Germinal center (tissue), 1 donor: ENCODE results near the gene CORO2B.

Experiments used
- DNase-seq: peaks from one replicate; pipeline ENCODE4 v3.0.0; 2012; ENCODE audit warnings: mixed read lengths, low spot score

The CORO2B gene

DNA sequence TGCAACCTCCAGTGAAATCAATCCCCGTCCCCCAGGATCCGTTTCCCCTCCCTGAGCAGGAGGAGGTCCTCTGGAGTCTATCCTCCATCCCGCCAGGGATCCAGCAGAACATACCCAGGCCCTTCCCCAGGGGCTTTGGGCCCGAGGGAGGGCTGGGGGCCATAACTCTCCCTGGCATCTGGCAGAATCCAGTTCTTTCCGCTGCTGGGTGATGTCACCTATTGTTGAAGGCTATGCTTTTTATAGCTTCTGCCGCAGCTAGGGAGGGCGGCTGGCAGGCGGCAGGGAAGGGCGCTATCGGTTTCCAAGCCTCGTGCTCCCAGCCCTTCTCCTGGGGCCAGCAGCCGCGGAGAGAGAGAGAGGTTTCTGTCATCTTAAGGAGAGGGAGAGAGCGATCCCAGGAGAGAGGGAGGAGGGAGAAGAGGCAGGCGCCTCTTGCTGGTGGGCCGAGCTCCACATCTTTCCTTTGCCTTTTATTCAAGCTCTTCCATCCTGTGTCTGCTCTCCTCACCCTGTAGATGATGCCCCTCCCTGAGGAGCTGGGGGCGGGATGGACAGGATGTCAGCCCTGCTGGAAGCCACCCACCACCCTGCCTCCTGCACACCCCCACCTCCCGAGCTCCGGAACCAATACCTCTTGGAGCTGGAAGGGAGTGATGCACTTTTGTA is 121.8 kb downstream of the CORO2B start:
- no peak for DNase-seq

DNA sequence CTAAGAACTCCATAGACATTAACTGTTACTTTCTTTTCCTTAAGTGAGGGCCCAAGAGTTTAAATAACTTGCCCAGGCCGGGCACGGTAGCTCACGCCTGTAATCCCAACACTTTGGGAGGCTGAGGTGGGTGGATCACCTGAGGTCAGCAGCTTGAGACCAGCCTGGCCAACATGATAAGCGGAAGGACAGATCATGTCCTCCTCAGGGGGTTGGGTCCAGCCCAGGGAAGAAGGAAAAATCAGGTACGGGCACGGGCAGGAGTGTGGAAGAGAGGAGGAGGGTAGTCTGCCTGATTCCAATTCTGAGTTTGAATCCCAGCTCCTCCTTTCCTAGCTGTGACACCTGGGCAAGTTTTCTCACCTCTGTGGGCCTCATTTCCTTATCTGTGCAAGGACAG is 123.1 kb downstream of the CORO2B start:
- DNase-seq, result no peak

DNA sequence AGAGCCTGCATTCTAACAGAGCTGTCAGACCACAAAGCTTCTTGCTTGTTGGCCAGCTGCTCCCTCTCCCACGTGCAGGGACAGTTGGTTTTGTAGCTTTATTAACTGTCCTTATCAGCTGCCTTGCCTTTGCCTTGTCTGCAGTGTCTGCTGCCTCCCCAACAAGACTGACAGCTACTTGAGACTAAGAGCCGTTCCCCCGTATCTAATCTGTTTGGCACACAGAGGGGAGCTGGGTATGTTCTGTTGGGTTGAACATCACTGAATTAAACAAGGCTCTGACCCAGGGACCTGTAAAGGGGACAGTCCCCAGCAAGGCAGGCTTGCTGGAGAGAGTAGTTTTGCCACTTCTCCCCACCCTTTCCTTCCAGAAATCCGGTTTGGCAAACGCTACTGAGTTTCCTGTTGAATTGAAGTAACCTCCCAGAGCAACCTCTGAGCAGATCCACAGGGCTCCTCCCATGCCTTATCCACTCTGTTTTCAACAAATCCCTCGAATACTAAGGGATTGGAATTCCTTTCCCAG is 125.8 kb downstream of the CORO2B start:
- DNase-seq, result no peak

DNA sequence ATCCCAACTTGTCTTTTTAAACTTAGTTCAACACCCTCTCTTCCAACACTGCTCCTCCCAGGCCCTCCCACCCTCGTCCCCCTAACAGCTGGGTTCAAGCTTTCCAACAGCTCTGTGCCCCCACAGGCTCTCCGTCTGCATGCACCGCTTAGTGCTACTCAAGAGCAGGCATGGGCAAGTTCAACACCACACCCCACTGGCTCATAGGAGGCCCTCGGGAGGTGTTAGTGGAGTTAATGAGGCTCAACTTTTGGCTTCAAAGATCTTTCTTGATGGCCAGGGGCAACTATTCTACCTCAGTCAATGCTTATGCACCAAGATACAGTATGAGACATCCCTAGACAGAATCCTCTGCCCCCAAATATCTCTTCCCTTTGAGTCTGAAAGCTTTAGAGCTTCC is 127.5 kb downstream of the CORO2B start:
- DNase-seq, result no peak

DNA sequence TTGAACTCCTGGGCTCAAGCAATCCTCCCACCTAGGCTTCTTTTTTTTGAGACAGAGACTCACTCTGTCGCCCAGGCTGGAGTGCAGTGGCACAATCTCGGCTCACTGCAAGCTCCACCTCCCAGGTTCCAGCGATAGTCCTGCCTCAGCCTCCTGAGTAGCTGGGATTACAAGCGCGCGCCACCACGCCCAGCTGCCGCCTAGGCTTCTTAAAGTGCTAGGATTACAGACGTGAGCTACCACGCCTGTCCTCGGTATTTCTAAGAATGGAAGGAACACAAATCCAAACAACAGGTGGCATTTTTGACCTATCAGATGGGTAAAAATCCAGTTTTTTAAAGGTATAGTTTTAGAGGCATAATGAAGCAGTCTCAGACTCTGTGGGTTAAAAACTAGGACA is 128.1 kb downstream of the CORO2B start:
- DNase-seq, result no peak

DNA sequence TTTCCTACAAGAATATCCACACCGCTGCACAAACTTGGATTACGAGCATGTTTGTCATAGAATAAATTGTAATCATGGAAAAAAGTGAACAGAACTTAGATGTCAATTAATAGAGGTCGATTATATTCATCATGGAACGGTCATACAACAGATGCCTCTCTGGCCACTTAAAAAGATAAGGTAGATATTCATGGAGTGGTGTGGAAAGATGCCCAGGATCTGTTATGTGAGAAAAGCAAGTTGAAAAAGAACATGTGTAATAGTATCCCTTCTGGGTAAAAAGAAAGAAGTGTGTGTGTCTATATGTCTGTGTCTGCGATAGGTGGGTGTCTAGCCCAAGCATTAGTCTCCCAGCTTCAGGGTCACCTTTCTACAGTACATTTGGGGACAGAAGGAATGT is 128.6 kb downstream of the CORO2B start:
- no peak for DNase-seq

DNA sequence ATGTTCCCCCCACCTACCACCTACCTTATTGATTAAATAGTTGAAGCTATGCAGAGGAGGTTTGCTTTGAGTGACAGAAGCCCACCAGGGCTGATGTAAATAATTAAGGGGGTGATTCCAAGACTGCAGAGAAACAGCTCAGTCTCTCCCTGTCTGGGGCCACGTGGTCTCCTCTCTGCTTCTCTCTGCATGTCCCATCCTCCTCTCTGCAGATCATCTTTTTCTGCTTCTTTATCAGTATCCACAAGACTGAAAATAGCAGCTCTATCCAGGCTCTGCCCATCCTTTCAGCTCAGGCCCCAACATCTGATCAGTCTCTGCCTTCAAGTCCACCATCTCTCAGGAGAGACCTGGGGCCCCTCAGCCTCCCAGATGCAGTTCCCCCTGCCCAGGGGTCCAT is 131.1 kb downstream of the CORO2B start:
- DNase-seq, result no peak

DNA sequence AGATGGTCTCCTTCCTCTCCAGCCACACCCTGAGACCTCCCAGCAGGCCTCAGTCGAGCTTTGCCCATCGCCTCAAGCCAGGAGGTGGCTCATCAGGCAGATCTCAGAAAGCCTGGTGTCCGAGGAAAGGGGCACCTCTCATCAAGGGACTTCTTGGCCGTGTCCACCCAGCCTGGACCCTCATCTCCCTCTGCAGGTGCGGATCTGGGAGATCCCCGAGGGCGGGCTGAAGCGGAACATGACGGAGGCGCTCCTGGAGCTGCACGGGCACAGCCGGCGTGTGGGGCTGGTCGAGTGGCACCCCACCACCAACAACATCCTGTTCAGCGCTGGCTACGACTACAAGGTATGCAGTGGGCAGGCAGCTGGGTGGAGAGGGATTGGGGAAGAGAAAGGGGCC is 131.7 kb downstream of the CORO2B start:
- DNase-seq, result no peak

DNA sequence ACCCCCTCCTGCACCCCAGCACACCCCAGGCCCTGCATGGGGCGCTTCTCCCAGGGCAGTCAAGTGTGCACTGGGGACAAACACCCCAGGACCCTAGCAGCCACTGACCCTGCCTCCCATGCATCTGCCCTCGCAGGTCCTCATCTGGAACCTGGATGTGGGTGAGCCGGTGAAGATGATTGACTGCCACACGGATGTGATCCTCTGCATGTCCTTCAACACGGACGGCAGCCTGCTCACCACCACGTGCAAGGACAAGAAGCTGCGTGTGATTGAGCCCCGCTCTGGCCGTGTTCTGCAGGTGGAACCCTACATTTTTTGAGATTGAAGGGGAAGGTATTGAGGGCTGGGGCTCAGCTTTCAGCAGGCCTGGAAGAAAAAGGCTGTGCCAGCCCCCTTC is 132.6 kb downstream of the CORO2B start:
- DNase-seq, result no peak

DNA sequence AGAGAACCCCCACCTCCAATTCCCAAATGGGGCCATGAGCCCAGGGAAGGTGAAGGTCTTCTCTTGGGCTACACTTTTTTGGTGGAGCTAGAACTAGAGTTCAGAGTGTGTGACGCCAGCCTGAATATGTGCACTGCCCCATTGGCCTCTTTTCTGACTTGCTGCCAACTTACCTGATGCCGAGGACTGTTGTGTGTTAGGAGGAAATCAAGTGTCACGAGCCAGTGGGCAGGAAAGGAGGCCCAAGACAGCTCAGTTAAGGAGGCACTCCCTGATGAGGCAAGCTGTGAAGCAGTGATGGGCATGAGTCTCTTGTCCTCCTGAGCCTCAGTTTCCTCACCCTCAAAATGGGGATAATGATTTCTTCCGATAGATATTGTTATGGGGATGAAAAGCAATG is 134.1 kb downstream of the CORO2B start:
- no peak for DNase-seq

DNA sequence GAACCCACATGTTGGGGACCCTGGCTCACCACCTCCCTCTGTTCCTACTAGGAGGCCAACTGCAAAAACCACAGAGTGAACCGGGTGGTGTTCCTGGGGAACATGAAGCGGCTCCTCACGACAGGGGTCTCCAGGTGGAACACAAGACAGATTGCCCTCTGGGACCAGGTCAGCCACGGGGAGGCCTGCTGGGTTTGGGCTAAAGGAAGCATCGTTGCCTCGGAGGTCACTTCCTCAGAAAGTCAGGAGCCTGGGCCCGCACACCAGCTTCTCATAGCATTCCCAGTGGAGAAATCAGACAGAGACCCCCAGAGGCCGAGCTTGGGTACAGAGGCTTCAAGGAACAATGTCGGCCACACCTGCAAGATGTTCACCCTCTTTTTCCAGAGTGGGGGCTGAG is 135.1 kb downstream of the CORO2B start:
- no peak for DNase-seq

DNA sequence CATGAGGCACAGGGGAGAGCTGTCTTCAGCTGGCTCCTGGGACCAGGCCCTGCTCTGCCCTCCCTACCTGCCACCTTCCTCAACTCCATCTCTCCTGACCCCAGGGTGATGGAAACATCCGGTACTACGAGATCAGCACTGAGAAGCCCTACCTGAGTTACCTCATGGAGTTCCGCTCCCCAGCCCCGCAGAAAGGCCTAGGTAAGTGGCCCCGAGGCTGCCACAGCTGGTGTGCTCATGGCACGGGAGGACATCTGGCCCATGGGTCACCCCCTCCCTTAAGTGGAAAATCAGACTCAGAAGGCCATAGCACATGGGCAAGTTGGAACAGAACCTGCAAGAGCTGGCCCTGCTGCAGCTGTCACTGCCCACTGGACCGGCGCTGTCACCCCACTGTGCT is 136.3 kb downstream of the CORO2B start:
- no peak for DNase-seq

DNA sequence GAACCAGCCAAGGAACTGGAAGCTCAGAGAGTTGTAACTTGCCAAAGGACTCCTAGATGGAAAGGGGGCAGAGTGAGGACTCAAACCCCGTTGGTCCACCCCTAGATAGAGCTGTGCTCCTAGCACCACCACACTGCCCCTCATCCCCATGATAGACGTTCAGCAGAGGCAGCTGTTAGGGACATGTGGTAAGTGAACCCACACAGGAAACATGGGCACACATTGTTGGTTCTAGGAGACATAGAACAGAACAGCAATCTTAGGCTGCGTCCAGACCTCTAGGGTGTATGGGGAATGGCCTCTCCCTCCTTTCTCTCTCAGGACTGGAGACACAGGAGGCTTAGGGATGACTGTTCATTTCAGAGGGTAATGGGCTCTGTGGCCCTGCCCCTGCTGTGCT is 139.2 kb downstream of the CORO2B start:
- no peak for DNase-seq

DNA sequence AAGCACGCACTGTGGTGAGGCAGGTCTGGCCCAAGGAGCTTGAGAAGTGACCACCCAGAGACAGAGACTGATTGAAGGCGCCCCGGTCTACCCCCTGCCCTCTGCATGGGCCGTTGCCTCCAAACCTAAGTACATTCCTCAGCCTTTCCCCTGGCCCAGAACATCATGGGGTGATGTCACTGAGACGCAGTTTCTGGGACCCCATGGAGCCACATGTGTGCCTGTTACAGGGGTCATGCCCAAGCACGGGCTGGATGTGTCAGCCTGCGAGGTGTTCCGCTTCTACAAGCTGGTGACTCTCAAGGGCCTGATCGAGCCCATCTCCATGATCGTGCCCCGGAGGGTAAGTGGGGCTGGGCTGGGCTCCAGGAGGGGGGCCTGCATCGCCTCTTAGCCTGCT is 139.7 kb downstream of the CORO2B start:
- DNase-seq, result no peak

DNA sequence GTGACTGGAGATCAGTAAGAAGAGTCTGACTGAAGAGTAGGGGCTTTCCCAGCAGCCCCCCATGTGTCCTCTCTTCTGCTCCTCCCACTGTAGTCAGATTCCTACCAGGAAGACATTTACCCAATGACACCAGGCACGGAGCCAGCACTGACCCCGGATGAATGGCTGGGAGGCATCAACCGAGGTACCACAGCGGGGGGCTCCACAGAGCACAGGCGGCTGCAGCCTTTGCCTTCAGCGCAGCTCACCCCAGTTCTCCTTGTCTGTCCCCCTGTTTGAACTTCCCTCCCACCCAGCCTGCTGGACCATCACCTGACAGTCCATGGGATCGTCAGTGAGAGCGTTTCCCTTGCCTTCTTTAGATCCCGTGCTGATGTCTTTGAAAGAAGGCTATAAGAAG is 140.3 kb downstream of the CORO2B start:
- no peak for DNase-seq

DNA sequence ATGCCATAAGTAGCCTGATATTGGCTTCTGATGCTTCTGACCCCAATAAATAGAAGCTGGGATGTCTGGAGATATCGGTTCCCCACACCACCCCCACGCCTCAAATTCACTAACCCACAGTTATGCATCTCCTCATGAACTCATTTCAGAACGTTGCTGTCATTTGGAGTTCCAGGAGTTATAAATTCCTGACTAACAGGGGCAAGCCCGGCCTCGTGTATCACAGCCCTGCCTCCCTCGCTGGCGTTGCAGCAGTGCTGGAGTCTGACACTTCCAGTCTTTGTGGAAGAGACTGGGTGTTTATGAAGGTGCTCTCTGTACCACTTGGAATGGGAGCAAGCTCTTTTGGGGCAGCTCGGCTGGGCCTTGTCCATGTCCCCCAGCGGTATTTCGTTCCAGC is 140.9 kb downstream of the CORO2B start:
- DNase-seq, result no peak

DNA sequence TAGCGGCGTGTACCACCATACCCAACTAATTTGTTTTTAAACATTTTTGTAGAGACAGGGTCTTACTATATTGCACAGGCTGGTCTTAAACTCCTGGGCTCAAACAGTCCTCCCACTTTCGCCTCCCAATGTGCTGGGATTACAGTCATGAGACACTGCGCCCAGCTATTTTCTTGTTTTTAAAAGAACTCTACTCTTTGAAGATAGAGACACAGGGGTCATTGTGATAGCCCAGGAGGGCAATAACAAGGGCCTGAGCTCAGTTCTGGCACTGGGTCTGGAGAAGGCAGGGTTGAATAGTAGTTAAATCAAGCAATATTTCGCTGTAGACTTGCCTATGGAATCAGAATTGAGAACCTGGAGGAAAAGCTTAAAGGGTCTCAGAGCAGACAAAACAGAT is 143.1 kb downstream of the CORO2B start:
- no peak for DNase-seq

DNA sequence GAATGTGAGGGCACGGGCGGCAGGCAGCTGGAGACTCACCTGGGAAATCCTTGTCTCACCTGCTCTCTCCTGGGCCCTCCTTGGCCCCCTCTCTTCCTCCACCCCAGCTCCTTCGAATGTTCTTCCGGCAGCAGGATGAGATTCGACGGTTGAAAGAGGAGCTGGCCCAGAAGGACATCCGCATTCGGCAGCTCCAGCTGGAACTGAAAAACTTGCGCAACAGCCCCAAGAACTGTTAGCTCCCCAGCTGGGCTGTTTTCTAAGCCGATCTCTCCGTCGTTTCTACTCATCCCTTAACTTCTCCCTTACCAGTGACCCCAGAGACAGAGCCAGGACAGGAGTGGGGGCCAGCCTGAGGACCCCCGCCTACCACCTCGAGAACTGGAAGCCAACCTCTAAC is 146.9 kb downstream of the CORO2B start:
- no peak for DNase-seq

DNA sequence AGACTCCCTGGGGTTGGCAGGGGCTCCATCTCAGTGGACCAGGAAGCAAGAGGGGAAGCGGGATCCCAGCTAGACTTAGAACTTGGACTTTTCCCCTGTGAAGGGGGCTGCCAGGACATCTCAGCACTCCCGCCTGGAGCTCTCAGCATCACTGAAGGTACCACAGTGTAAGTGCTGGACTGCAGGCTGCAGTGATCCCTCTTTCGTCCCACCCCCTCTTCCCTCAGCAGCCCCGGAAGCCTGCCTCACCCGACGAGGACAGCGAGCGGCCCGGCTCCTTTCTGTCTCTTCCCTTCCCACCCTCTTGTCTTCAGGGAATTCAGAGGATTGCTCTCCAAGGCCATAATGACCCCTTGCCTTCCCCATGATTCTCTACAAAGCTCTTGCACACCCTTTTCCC is 147.5 kb downstream of the CORO2B start:
- DNase-seq, result no peak

DNA sequence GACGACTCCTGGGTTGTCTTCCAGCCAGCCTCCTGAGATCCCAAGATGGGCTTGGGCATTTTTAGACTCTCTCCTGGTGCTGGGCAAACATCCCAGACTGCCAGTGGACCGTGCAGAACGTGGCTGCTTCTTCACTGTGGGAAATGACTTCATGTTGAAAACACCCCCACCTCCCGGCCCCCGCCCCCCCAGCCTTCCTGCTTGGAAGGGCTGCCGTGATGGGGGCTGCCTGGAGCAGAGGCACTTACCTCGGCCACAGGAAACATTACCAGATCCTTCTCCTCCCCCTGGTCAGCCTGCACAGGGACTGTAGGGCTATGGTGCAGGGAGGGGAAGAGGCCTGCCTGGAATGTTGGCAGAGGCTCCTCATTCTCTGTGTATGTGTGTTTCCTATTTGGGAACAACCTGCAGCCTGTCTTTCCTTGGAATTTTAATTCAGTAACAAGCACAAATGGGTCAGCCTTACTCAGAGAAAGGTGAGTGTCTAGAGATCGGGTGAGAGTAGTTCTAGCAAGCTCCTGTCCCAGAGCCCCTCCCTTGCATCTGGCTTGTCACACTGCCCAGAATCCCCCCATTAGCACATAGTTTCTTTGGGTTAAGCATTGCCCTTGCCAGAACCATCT is 151.1 kb downstream of the CORO2B start:
- DNase-seq, result no peak

DNA sequence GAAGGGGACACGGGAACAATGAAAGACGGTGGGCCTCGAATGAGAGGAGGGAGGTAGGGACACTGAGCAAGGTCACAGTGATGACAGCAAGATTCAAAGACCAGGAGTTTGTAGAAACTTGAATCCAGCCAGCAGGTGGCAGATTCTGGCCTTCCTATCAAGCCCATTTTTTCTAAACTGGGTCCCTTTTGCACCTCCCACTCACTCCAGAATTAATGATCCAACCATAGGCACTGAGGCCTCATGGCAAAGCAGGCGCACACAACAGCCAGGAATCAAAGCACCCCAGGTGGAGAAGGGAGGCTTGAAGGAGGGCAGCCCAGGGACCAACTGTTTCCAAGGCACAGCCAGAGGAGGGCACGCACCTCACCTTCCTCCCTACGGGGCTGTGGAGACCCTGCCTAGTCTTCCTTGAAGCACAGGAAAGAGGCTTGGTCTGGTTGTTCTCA is 151.7 kb downstream of the CORO2B start:
- DNase-seq, result no peak

DNA sequence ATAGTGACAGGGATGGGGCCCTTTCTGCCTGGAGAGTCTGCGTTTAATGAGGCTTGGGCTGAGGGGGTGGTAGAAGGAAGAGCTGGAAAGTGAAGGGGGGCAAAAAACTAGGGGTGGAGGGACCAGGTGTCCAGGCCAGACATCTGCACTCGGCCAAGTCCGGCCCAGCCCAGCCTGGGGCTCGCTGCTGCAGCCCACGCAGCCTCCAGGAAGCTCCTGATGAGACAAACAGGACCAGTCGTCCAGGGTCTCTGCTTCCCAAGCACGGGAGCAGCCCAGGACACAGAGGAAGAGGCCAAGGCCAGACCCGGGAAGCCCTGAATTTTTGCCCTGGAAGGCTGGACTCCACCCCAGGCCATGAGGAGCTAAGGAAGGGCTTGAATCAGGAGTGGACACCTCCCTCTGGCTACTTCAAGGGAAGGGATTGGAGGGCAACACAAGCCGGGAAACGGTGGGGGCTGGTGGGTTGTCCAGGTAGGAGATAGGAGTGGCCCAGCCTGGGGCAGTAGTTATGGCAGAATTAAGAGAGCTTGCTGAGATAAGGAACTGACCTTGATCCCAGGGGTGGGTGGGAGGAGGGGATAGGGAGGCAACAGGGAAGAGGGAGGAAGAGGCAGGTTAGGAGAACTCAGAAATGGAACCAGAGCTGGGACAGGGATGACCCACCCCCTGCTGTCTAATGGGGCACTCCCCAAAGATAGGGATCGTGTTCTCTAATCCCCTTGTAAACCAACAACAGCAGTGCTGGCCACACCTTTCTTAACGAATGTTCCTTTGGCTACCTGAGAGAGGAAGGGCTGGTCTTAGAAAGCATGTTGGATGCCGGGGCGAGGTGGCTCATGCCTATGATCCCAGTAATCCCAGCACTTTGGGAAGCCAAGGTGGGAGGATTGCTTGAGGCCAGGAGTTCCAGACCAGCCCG is 152.4 kb downstream of the CORO2B start:
- no peak for DNase-seq

DNA sequence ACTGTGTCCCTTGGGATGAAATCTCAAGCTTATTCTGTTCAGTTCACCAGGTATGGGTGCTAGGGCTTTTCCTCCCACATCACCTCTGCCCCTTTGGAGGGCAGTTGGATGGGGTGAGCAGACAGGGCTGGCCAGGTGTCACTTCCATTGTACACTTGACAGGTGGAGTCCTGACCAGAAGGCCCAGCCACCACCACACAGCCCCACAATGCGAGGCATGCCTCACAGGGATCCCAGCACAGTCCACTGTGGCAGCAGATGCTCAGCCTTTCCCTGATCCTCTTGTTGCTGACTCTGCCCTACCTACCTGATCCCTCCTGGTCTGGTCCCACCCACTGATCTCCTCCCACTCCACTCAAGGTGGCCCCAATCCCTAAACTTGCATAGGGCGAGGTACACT is 153.7 kb downstream of the CORO2B start:
- DNase-seq, result no peak
